Colonic mucosa (tissue), 4 donors: ENCODE results near the gene GCK. TPM values are rescaled to one million over a fixed set of nuclear protein-coding genes. Genes with fewer than 3 reads are reported as not detected.

Experiments
- DNase-seq: peaks from one replicate; pipeline ENCODE4 v3.0.0-alpha.2; 2020
- H3K27ac ChIP-seq: fragments of 200-600 bp; one replicate; pipeline ENCODE4 v1.8.0; 2021
- H3K27me3 ChIP-seq: fragments of 200-600 bp; one replicate; pipeline ENCODE4 v1.8.0; 2021
- H3K36me3 ChIP-seq: fragments of 200-600 bp; one replicate; pipeline ENCODE4 v1.8.0; 2021
- H3K4me1 ChIP-seq: fragments of 200-600 bp; one replicate; pipeline ENCODE4 v1.8.0; 2021; ENCODE audit warnings: mild to moderate bottlenecking
- H3K4me3 ChIP-seq: fragments of 200-600 bp; one replicate; pipeline ENCODE4 v1.8.0; 2021
- H3K9ac ChIP-seq, 2 donors: one replicate each; pipeline ENCODE4 v1.7.0; 2013; ENCODE audit warnings: control low read depth in 2 of 2, low read depth in 2 of 2, low read length in 2 of 2
- H3K9me3 ChIP-seq: fragments of 200-600 bp; one replicate; pipeline ENCODE4 v1.8.0; 2021
- CTCF ChIP-seq: fragments of 200-600 bp; IDR thresholded peaks from one replicate; pipeline ENCODE4 v1.8.0; 2022; ENCODE audit warnings: antibody characterized with exemption, mild to moderate bottlenecking
- intact Hi-C: fragments of 100-400 bp; cut with DNase I; formaldehyde crosslinking; loops from one replicate; pipeline ENCODE4 v1.14.1; 2022
- total RNA-seq, 2 donors: library from RNA; stranded (reverse); fragmentation: NEBNext Ultra II Directional in 1 of 2; extraction: Animal tissue kit (Norgen Biotek cat#: 25700) in 1 of 2; gene quantifications; one replicate each; pipeline ENCODE4 v1.2.1, GENCODE V29; 2021
- donor health status: healthy.
- donor health status: DM: no; HTN: no; CAD: no.
- donor health status: DM: no; HTN: no; CAD: no.

GCK gene
- total RNA-seq, 2 donors from 2014 or later, result 0.17 to 0.19 TPM

- peak overlapping the region in 1 of 2 donors; percentile 43 for H3K9ac ChIP-seq
- no peaks in the 10 kb centered on the region for H3K9me3 ChIP-seq
- H3K4me1 ChIP-seq, result no peaks in the 10 kb centered on the region
- H3K36me3 ChIP-seq, result no peaks in the 10 kb centered on the region
- intact Hi-C loops, result no loop called here
- no peak for DNase-seq
- no peak for TF ChIP-seq CTCF
- H3K27ac ChIP-seq, result peak overlapping the region; percentile 61
- H3K27me3 ChIP-seq, result peaks cover 11% of the 10 kb centered on the region
- H3K4me3 ChIP-seq, result no peak overlapping the region
Measured at GRCh38 chr7:44101303-44101965, 87.8 kb downstream of the GCK start.

GRCh38 chr7:44100458-44101302 lies 88.6 kb downstream of the GCK start:
- H3K4me1 ChIP-seq, result no peaks in the 10 kb centered on the region
- no peaks in the 10 kb centered on the region for H3K36me3 ChIP-seq
- TF ChIP-seq CTCF, result no peak
- H3K9ac ChIP-seq, result peak overlapping the region in 1 of 2 donors; percentile 43
- intact Hi-C loops, result no loop called here
- H3K9me3 ChIP-seq, result no peaks in the 10 kb centered on the region
- peak overlapping the region; percentile 61 for H3K27ac ChIP-seq
- H3K27me3 ChIP-seq, result peaks cover 11% of the 10 kb centered on the region
- no peak for DNase-seq
- no peak overlapping the region for H3K4me3 ChIP-seq

- Histone ChIP-seq H3K4me1 (no peaks in the 10 kb centered on the region), H3K27ac (peak overlapping the region; percentile 61), H3K4me3 (no peak overlapping the region)
Measured at GRCh38 chr7:44099669-44100068, 89.6 kb downstream of the GCK start.

GRCh38 chr7:44098092-44099068 lies 90.9 kb downstream of the GCK start:
- no peaks in the 10 kb centered on the region for H3K27me3 ChIP-seq
- DNase-seq, result no peak
- no peaks in the 10 kb centered on the region for H3K4me1 ChIP-seq
- no peak for TF ChIP-seq CTCF
- no peaks in the 10 kb centered on the region for H3K9me3 ChIP-seq
- intact Hi-C loops, result no loop called here
- no peak overlapping the region for H3K27ac ChIP-seq
- H3K4me3 ChIP-seq, result no peak overlapping the region
- H3K36me3 ChIP-seq, result no peaks in the 10 kb centered on the region
- H3K9ac ChIP-seq, result no peak overlapping the region

More at GRCh38 chr7:44099669-44100068, 89.6 kb downstream of the GCK start:
- H3K9ac ChIP-seq, result no peak overlapping the region
- no peaks in the 10 kb centered on the region for H3K9me3 ChIP-seq
- TF ChIP-seq CTCF, result no peak
- intact Hi-C loops, result no loop called here
- no peak for DNase-seq
- peaks cover 6% of the 10 kb centered on the region for H3K27me3 ChIP-seq
- H3K36me3 ChIP-seq, result no peaks in the 10 kb centered on the region
